GM12878 (cell line): ENCODE results near the gene GPR31.

Experiments used
- POLR2AphosphoS5 ChIP-seq: IDR thresholded peaks from 2 replicates; pipeline ENCODE4 v1.6.1; 2011; ENCODE audit warnings: mild to moderate bottlenecking, low read length, inconsistent platforms
- SREBF2 ChIP-seq: IDR thresholded peaks from 2 replicates; pipeline ENCODE4 v1.6.1; 2012; ENCODE audit warnings: mild to moderate bottlenecking, low read length
- TAF1 ChIP-seq: IDR thresholded peaks from 2 replicates; pipeline ENCODE4 v1.6.1; 2011; ENCODE audit warnings: mild to moderate bottlenecking, low read depth, low read length, borderline replicate concordance
- ZNF384 ChIP-seq: IDR thresholded peaks from 2 replicates; pipeline ENCODE4 v1.6.1; 2012; ENCODE audit warnings: low read depth, mild to moderate bottlenecking, low read length, improper control_type of control experiment, borderline replicate concordance
- TF ChIP-seq, protein P1 (sequence below), 3 experiments: IDR thresholded peaks in 2 of 3; conservative IDR thresholded peaks in 1 of 3; 2 replicates each; pipeline ENCODE4 v1.5.1; 2011; ENCODE audit warnings: low read depth in 3 of 3, low read length in 3 of 3, mild to moderate bottlenecking in 3 of 3, control low read depth in 2 of 3, moderate library complexity in 2 of 3, inconsistent platforms in 1 of 3, mixed read lengths in 1 of 3; ENCODE audit not compliant: control insufficient read depth in 2 of 3, insufficient read depth in 1 of 3; ENCODE audit errors: extremely low read depth in 1 of 3
- TF ChIP-seq, protein P2 (sequence below): fragments of 450-650 bp; IDR thresholded peaks from 2 replicates; pipeline ENCODE4 v1.6.1; 2017; ENCODE audit warnings: antibody characterized with exemption, mild to moderate bottlenecking, moderate library complexity

DNA sequence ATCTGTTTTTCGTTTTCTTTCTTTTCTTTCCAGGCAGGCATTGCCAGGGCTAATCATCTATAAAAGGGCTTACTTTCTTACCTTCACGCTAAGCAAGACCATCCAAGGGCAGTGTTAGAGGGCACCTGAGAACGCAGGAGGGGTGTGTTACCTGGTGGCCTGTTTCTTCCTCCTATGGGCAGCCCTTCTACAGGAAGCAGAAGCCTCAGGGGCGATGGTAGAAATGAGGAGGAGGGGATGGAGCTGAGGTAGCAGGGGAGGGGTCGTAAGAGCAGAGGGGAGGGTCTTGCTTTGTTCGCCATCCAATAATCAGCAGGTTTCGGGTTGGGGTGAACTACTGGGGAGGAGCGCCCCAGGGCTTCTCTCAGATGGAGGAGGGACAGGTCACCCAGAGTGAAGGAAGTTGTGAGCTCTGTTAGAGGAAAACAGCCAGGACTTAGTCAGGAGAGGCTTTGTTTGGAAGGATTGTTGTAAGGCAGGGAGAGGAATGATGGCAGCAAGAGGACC is 36.4 kb downstream of the GPR31 start:
- TF ChIP-seq, protein P1, sequence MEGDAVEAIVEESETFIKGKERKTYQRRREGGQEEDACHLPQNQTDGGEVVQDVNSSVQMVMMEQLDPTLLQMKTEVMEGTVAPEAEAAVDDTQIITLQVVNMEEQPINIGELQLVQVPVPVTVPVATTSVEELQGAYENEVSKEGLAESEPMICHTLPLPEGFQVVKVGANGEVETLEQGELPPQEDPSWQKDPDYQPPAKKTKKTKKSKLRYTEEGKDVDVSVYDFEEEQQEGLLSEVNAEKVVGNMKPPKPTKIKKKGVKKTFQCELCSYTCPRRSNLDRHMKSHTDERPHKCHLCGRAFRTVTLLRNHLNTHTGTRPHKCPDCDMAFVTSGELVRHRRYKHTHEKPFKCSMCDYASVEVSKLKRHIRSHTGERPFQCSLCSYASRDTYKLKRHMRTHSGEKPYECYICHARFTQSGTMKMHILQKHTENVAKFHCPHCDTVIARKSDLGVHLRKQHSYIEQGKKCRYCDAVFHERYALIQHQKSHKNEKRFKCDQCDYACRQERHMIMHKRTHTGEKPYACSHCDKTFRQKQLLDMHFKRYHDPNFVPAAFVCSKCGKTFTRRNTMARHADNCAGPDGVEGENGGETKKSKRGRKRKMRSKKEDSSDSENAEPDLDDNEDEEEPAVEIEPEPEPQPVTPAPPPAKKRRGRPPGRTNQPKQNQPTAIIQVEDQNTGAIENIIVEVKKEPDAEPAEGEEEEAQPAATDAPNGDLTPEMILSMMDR (IDR thresholded peaks at IDR 0.05 in 2 of 3, conservative IDR thresholded peaks at IDR 0.05 in 1 of 3; ENCODE audit: control insufficient read depth in 2 of 3, extremely low read depth in 1 of 3, insufficient read depth in 1 of 3, low read depth in 3 of 3, low read length in 3 of 3), result no peak
- TF ChIP-seq POLR2AphosphoS5, result no peak
- TF ChIP-seq SREBF2, result no peak
- TF ChIP-seq, protein P2, sequence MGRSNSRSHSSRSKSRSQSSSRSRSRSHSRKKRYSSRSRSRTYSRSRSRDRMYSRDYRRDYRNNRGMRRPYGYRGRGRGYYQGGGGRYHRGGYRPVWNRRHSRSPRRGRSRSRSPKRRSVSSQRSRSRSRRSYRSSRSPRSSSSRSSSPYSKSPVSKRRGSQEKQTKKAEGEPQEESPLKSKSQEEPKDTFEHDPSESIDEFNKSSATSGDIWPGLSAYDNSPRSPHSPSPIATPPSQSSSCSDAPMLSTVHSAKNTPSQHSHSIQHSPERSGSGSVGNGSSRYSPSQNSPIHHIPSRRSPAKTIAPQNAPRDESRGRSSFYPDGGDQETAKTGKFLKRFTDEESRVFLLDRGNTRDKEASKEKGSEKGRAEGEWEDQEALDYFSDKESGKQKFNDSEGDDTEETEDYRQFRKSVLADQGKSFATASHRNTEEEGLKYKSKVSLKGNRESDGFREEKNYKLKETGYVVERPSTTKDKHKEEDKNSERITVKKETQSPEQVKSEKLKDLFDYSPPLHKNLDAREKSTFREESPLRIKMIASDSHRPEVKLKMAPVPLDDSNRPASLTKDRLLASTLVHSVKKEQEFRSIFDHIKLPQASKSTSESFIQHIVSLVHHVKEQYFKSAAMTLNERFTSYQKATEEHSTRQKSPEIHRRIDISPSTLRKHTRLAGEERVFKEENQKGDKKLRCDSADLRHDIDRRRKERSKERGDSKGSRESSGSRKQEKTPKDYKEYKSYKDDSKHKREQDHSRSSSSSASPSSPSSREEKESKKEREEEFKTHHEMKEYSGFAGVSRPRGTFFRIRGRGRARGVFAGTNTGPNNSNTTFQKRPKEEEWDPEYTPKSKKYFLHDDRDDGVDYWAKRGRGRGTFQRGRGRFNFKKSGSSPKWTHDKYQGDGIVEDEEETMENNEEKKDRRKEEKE, result no peak
- TF ChIP-seq TAF1, result no peak
- no peak for TF ChIP-seq ZNF384
